Osteocyte (in vitro differentiated cells): ENCODE data around the gene GPR157. TPM values are rescaled to one million over a fixed set of nuclear protein-coding genes. Genes with fewer than 3 reads are reported as not detected.

ENCODE experiments used
- DNase-seq: peaks from one replicate; pipeline ENCODE4 v3.0.0; 2021; ENCODE audit warnings: mixed read lengths; ENCODE audit not compliant: unreplicated experiment; ENCODE audit errors: extremely low spot score
- H3K27ac Mint-ChIP-seq: one replicate; pipeline ENCODE4 v1.8.0; 2021; ENCODE audit warnings: mild to moderate bottlenecking, mixed read lengths; ENCODE audit not compliant: unreplicated experiment
- H3K27me3 Mint-ChIP-seq: one replicate; pipeline ENCODE4 v1.8.0; 2021; ENCODE audit warnings: mixed read lengths; ENCODE audit not compliant: unreplicated experiment
- H3K36me3 Mint-ChIP-seq: one replicate; pipeline ENCODE4 v1.8.0; 2021; ENCODE audit warnings: mixed read lengths; ENCODE audit not compliant: unreplicated experiment
- H3K4me1 Mint-ChIP-seq: one replicate; pipeline ENCODE4 v1.8.0; 2021; ENCODE audit warnings: mixed read lengths; ENCODE audit not compliant: unreplicated experiment
- H3K4me3 Mint-ChIP-seq: one replicate; pipeline ENCODE4 v1.8.0; 2021; ENCODE audit warnings: mild to moderate bottlenecking, moderate library complexity, mixed read lengths; ENCODE audit not compliant: unreplicated experiment
- H3K9me3 Mint-ChIP-seq: one replicate; pipeline ENCODE4 v1.8.0; 2021; ENCODE audit warnings: mixed read lengths; ENCODE audit not compliant: unreplicated experiment
- total RNA-seq: library from RNA; stranded (reverse); gene quantifications from 2 replicates; pipeline ENCODE4 v1.2.1, GENCODE V29; 2021
- TF ChIP-seq, protein P1 (sequence below): fragments of 200-600 bp; sonication (generic); IDR thresholded peaks from 2 replicates; pipeline ENCODE4 v1.5.0; 2021; ENCODE audit warnings: antibody characterized with exemption, mild to moderate bottlenecking, moderate library complexity

The GPR157 gene
- total RNA-seq, 1 donor from 2014 or later, result 4.1 TPM

DNA sequence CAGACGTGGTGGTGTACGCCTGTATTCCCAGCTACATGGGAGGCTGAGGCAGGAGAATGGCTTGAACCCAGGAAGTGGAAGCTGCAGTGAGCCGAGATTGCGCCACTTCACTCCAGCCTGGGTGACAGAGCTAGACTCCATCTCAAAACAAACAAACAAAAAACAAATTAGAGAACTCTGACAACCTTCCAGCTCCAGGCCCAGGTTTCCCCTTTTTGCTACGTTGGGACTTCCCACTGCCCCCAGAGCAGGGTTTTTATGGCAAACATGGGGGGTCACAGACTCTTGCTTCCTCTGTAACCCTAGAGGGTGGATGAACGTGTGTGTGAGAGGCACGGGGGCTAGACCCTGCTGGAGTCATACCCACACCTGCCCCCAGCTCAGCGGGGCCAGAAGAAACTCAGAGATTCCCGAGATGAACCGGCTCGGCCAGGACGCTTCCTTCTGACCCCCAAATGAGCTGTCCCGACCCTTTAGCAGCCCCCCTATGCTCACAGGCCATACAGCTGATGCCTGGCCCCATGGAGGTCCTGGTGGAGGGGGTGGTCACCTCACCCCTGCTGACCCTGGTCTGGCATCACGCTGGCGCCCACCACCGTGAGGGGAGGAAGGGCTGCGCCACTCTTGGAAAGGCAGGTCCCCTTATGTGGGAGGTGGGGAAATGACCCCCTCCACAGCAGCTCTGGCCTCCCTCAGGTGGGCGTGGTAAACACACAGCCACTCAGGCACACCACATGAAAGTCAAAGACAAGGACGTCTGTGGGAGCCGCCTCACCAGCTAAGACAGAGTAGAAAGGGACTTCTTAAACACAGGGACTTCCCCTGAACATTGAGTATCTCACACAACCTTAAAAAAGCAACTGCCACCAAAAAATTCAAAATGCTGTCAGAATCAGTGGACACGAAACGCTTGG, 7.1 kb downstream of the GPR157 start:
- Mint-ChIP-seq H3K9me3 (no peaks in the 10 kb centered on the region), H3K27ac (no peak overlapping the region), H3K36me3 (no peaks in the 10 kb centered on the region), H3K4me3 (no peak overlapping the region), H3K27me3 (peaks cover 2% of the 10 kb centered on the region), H3K4me1 (no peaks in the 10 kb centered on the region)
- no peak for DNase-seq
- TF ChIP-seq, protein P1, sequence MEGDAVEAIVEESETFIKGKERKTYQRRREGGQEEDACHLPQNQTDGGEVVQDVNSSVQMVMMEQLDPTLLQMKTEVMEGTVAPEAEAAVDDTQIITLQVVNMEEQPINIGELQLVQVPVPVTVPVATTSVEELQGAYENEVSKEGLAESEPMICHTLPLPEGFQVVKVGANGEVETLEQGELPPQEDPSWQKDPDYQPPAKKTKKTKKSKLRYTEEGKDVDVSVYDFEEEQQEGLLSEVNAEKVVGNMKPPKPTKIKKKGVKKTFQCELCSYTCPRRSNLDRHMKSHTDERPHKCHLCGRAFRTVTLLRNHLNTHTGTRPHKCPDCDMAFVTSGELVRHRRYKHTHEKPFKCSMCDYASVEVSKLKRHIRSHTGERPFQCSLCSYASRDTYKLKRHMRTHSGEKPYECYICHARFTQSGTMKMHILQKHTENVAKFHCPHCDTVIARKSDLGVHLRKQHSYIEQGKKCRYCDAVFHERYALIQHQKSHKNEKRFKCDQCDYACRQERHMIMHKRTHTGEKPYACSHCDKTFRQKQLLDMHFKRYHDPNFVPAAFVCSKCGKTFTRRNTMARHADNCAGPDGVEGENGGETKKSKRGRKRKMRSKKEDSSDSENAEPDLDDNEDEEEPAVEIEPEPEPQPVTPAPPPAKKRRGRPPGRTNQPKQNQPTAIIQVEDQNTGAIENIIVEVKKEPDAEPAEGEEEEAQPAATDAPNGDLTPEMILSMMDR, result no peak

DNA sequence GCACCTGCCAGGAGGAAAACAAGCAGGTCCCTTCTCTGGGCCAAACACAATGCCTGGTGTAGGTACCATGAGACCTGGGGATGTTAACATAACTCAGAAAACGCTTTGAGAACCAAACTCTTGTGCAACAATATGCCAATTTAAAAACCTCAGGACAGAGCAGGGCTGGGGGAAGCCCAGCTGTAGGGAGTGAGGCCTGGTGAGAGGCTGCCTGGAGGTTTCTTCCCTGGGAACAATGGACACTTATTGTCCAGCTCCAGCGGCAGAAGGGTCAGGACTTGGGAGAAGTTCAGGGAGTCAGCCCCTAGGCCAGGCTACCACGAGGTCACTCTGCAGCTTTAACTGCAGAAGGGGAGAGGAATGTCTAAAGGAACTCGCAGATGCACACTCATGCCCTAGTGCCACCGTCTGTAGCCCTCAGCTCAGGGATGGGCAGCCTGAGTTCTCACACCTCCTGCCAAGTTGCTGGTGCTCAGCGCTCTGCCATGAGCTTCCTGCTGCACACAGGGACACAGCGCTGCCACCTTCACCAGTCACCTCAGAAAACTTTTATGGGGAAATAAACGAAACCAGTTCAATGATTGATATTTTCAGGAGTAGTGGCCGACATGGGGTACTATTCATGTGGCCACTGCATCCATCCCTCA, 8.5 kb downstream of the GPR157 start:
- no peak overlapping the region for H3K4me3 Mint-ChIP-seq
- DNase-seq, result no peak
- no peaks in the 10 kb centered on the region for H3K9me3 Mint-ChIP-seq
- H3K27me3 Mint-ChIP-seq, result peaks cover 2% of the 10 kb centered on the region
- no peak overlapping the region for H3K27ac Mint-ChIP-seq
- TF ChIP-seq, protein P1, result no peak
- no peaks in the 10 kb centered on the region for H3K36me3 Mint-ChIP-seq
- no peaks in the 10 kb centered on the region for H3K4me1 Mint-ChIP-seq

DNA sequence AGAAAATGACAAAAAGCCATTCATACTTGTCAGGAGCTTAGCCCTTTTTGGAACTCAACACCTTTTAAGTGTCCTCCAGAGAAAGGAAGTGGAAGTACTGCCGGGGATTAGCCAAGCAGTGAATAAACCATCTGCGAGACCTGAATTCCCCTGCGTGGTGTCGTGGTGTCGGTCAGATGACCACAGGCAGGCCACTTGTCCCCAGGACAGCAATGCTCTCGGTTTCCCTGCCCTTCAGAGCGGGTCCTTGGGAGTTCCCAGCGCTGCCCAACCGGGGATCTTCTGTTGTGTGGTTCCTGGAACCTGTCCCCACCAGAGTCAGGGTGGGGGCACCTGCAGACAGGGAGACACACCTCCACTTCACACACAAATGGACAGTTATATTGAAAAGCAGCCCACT, 9.2 kb downstream of the GPR157 start:
- Mint-ChIP-seq H3K27ac (no peak overlapping the region), H3K4me3 (no peak overlapping the region), H3K36me3 (no peaks in the 10 kb centered on the region), H3K9me3 (no peaks in the 10 kb centered on the region), H3K4me1 (no peaks in the 10 kb centered on the region), H3K27me3 (peaks cover under 1% of the 10 kb centered on the region)
- TF ChIP-seq, protein P1, result no peak
- DNase-seq, result no peak

DNA sequence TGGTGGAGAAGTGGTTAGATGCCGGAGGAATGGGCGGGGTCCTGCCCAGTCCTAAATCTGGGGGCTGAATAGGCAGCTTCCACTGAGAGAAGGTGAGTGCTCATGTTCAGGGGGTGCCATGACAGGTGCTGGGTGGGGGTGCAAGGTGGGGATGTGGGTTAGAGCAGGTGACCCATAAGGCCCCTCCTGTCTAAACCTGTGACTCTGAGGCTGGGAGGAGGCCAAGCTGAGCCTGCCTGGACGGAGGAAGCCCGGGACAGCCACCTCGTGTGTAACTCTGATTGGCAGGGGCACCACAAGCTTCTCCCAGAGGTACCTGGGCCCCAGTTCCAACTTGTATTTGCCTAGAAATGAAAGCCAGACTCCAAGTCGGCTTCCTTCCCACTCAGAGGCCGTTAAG, 10.7 kb downstream of the GPR157 start:
- no peak for DNase-seq
- no peaks in the 10 kb centered on the region for H3K4me1 Mint-ChIP-seq
- no peaks in the 10 kb centered on the region for H3K9me3 Mint-ChIP-seq
- no peak overlapping the region for H3K27ac Mint-ChIP-seq
- TF ChIP-seq, protein P1, result no peak
- H3K36me3 Mint-ChIP-seq, result no peaks in the 10 kb centered on the region
- no peak overlapping the region for H3K4me3 Mint-ChIP-seq
- no peaks in the 10 kb centered on the region for H3K27me3 Mint-ChIP-seq
